SK-N-SH (cell line): ENCODE results near the gene KRTAP2-1.
"Not testable (repeated sequence)": the region's sequence is repeated elsewhere in the genome, so short reads cannot be mapped to it uniquely, and the experiment has no call there.

ENCODE experiments used
- EP300 ChIP-seq, 2 experiments: IDR thresholded peaks; 2 replicates each; pipeline versions ENCODE4 v1.4.0 to v1.6.1; 2012; ENCODE audit warnings: borderline replicate concordance in 1 of 2, low read depth in 1 of 2, low read length in 1 of 2
- GABPA ChIP-seq: IDR thresholded peaks from 2 replicates; pipeline ENCODE4 v1.4.0; 2012; ENCODE audit warnings: low read depth, mild to moderate bottlenecking
- JUND ChIP-seq: IDR thresholded peaks from 2 replicates; pipeline ENCODE4 v1.4.0; 2012
- NFIC ChIP-seq: IDR thresholded peaks from 2 replicates; pipeline ENCODE4 v1.4.0; 2012; ENCODE audit warnings: borderline replicate concordance
- PBX3 ChIP-seq: IDR thresholded peaks from 2 replicates; pipeline ENCODE4; 2012
- POLR2AphosphoS5 ChIP-seq: IDR thresholded peaks from 2 replicates; pipeline ENCODE4 v1.6.1; 2012; ENCODE audit warnings: low read depth, low read length
- REST ChIP-seq: IDR thresholded peaks from 2 replicates; pipeline ENCODE4 v1.6.1; 2012; ENCODE audit warnings: mild to moderate bottlenecking, low read depth, low read length, moderate library complexity
- RFX5 ChIP-seq: IDR thresholded peaks from 2 replicates; pipeline ENCODE4 v1.6.1; 2012; ENCODE audit warnings: mild to moderate bottlenecking, improper control_type of control experiment, low read length
- SIN3A ChIP-seq: IDR thresholded peaks from 2 replicates; pipeline ENCODE4 v1.6.1; 2012; ENCODE audit warnings: low read depth, mild to moderate bottlenecking, low read length, moderate library complexity, borderline replicate concordance
- TEAD4 ChIP-seq: IDR thresholded peaks from 2 replicates; pipeline ENCODE4 v1.4.0; 2012; ENCODE audit warnings: mild to moderate bottlenecking, borderline replicate concordance; ENCODE audit not compliant: insufficient read depth
- TF ChIP-seq, protein P1 (sequence below): fragments of 200-600 bp; sonication (generic); IDR thresholded peaks from 2 replicates; pipeline ENCODE4 v1.6.1; 2017; ENCODE audit warnings: antibody characterized with exemption, mild to moderate bottlenecking, moderate library complexity

- not testable (repeated sequence) for TF ChIP-seq GABPA; EP300 (IDR thresholded peaks at IDR 0.05; ENCODE audit: borderline replicate concordance in 1 of 2, low read depth in 1 of 2, low read length in 1 of 2); REST; SIN3A; JUND; NFIC; TEAD4; PBX3; POLR2AphosphoS5; RFX5
- TF ChIP-seq, protein P1, sequence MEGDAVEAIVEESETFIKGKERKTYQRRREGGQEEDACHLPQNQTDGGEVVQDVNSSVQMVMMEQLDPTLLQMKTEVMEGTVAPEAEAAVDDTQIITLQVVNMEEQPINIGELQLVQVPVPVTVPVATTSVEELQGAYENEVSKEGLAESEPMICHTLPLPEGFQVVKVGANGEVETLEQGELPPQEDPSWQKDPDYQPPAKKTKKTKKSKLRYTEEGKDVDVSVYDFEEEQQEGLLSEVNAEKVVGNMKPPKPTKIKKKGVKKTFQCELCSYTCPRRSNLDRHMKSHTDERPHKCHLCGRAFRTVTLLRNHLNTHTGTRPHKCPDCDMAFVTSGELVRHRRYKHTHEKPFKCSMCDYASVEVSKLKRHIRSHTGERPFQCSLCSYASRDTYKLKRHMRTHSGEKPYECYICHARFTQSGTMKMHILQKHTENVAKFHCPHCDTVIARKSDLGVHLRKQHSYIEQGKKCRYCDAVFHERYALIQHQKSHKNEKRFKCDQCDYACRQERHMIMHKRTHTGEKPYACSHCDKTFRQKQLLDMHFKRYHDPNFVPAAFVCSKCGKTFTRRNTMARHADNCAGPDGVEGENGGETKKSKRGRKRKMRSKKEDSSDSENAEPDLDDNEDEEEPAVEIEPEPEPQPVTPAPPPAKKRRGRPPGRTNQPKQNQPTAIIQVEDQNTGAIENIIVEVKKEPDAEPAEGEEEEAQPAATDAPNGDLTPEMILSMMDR: not testable (repeated sequence)
These were observed 47.6 kb downstream of the KRTAP2-1 start, which contains the start of gene KRTAP3-2 for GRCh38 chr17:40999563-40999962.
